H1 (cell line): ENCODE measurements around the gene DCBLD1. TPM values are rescaled to one million over a fixed set of nuclear protein-coding genes. Genes with fewer than 3 reads are reported as not detected.

Experiments
- CBX8 ChIP-seq: fragments of 300-800, 300-1000 bp; sonication (generic); IDR thresholded peaks from 2 replicates; pipeline ENCODE4 v1.7.1; 2016; ENCODE audit warnings: low read depth, low read length, borderline replicate concordance
- CHD7 ChIP-seq: fragments of 300-600 bp; sonication (generic); IDR thresholded peaks from 2 replicates; pipeline ENCODE4 v1.7.1; 2012; ENCODE audit warnings: low read length, moderate library complexity, mild to moderate bottlenecking, inconsistent platforms; ENCODE audit not compliant: insufficient replicate concordance
- CTBP2 ChIP-seq: IDR thresholded peaks from 2 replicates; pipeline ENCODE4 v1.7.0; 2011; ENCODE audit warnings: borderline replicate concordance, mild to moderate bottlenecking, moderate library complexity, mixed read lengths, low read length; ENCODE audit not compliant: insufficient read depth, insufficient read length
- KDM1A ChIP-seq: fragments of 200-600, 300-600 bp; sonication (generic); IDR thresholded peaks from 2 replicates; pipeline ENCODE4 v1.7.1; 2016; ENCODE audit warnings: mild to moderate bottlenecking, low read length, borderline replicate concordance
- KDM5A ChIP-seq: fragments of 200-600 bp; IDR thresholded peaks from 2 replicates; pipeline ENCODE4 v1.7.1; 2012; ENCODE audit warnings: mild to moderate bottlenecking, low read length, inconsistent platforms, mixed read lengths
- MAFK ChIP-seq: IDR thresholded peaks from 2 replicates; pipeline ENCODE4 v1.6.1; 2012; ENCODE audit warnings: low read depth, mild to moderate bottlenecking, improper control_type of control experiment, low read length
- POU5F1 ChIP-seq: IDR thresholded peaks from 2 replicates; pipeline ENCODE4 v1.6.1; 2011; ENCODE audit warnings: low read depth, mild to moderate bottlenecking, low read length, moderate library complexity
- RBBP5 ChIP-seq: IDR thresholded peaks from 2 replicates; pipeline ENCODE4 v1.7.1; 2012; ENCODE audit warnings: low read depth, mild to moderate bottlenecking, inconsistent platforms, low read length, moderate library complexity, borderline replicate concordance
- RNF2 ChIP-seq: fragments of 200-900, 300-1000 bp; sonication (generic); IDR thresholded peaks from 2 replicates; pipeline ENCODE4 v1.7.1; 2016; ENCODE audit warnings: borderline replicate concordance, low read depth, mild to moderate bottlenecking, antibody characterized with exemption, low read length; ENCODE audit not compliant: poor library complexity, severe bottlenecking; ENCODE audit errors: missing control alignments
- RXRA ChIP-seq: IDR thresholded peaks from 2 replicates; pipeline ENCODE4 v1.6.1; 2011; ENCODE audit warnings: low read depth, mild to moderate bottlenecking, low read length, moderate library complexity; ENCODE audit not compliant: insufficient read depth
- SAP30 ChIP-seq: fragments of 300-600 bp; sonication (generic); IDR thresholded peaks from 2 replicates; pipeline ENCODE4 v1.7.1; 2012; ENCODE audit warnings: low read length, moderate library complexity, mild to moderate bottlenecking, inconsistent platforms; ENCODE audit not compliant: insufficient read depth, insufficient replicate concordance
- polyA plus RNA-seq, 7 experiments: library from polyadenylated mRNA; depleted of rRNA in 3 of 7; stranded (reverse) in 5 of 7; unstranded in 2 of 7; fragments of >200 nt in 5 of 7; fragments of 200-250 nt in 2 of 7; gene quantifications; 1 replicate in 5 of 7; 2 replicates in 1 of 7; 4 replicates in 1 of 7; pipeline versions ENCODE4 v1.2.1 to v1.2.3, GENCODE V29; 2011 to 2013; ENCODE audit warnings: missing spikeins in 2 of 7, mixed read lengths in 2 of 7
- total RNA-seq: library from RNA; stranded (reverse); fragmentation: NEBNext Ultra II Directional; extraction: Animal tissue kit (Norgen Biotek cat#: 25700); gene quantifications from 2 replicates; pipeline ENCODE4 v1.2.1, GENCODE V29; 2021

DCBLD1 gene
- total and polyA plus RNA-seq, 2 of the 8 experiments (the other 6 are each of a cell fraction or from before 2014, with no cell fraction given): 3.9 to 11.2 TPM

- TF ChIP-seq CHD7 (no peak), CBX8 (no peak), KDM1A (no peak), SAP30 (no peak), RNF2 (no peak), POU5F1 (no peak), RBBP5 (no peak), MAFK (no peak), KDM5A (no peak), CTBP2 (no peak), RXRA (no peak)
Measured at GRCh38 chr6:117480651-117481050, 1.8 kb upstream of the DCBLD1 start (continued).
